Chondrocyte (in vitro differentiated cells): ENCODE measurements around the gene EPC2. TPM values are rescaled to one million over a fixed set of nuclear protein-coding genes. Genes with fewer than 3 reads are reported as not detected.

Experiments used
- DNase-seq: peaks from one replicate; pipeline ENCODE4 v3.0.0; 2021; ENCODE audit warnings: mixed read lengths, low spot score
- H3K27ac Mint-ChIP-seq: one replicate; pipeline ENCODE4 v1.8.0; 2021; ENCODE audit warnings: mild to moderate bottlenecking, moderate library complexity, mixed read lengths; ENCODE audit not compliant: unreplicated experiment
- H3K27me3 Mint-ChIP-seq: 2 replicates; pipeline ENCODE4 v1.8.0; 2021; ENCODE audit warnings: low read depth, mixed read lengths
- H3K36me3 Mint-ChIP-seq: 2 replicates; pipeline ENCODE4 v1.8.0; 2021; ENCODE audit warnings: low read depth, mixed read lengths
- H3K4me1 Mint-ChIP-seq: 2 replicates; pipeline ENCODE4 v1.8.0; 2021; ENCODE audit warnings: low read depth, mild to moderate bottlenecking, mixed read lengths
- H3K4me3 Mint-ChIP-seq: one replicate; pipeline ENCODE4 v1.8.0; 2021; ENCODE audit warnings: mild to moderate bottlenecking, moderate library complexity, mixed read lengths; ENCODE audit not compliant: unreplicated experiment
- H3K9me3 Mint-ChIP-seq: 2 replicates; pipeline ENCODE4 v1.8.0; 2021; ENCODE audit warnings: low read depth, mixed read lengths
- CTCF ChIP-seq: fragments of 200-600 bp; sonication (generic); IDR thresholded peaks from 2 replicates; pipeline ENCODE4 v1.5.0; 2021; ENCODE audit warnings: antibody characterized with exemption, mild to moderate bottlenecking, moderate library complexity
- total RNA-seq: library from RNA; stranded (reverse); gene quantifications from 3 replicates; pipeline ENCODE4 v1.2.1, GENCODE V29; 2021

EPC2 gene
- total RNA-seq, 1 donor from 2014 or later, result 23.8 TPM

GRCh38 chr2:148614322-148615049 is 30.1 kb upstream of the EPC2 start:
- Mint-ChIP-seq H3K4me3 (peak overlapping the region; percentile 8), H3K9me3 (no peaks in the 10 kb centered on the region), H3K27ac (peak overlapping the region; percentile 92), H3K4me1 (peaks cover 28% of the 10 kb centered on the region), H3K36me3 (no peaks in the 10 kb centered on the region), H3K27me3 (no peaks in the 10 kb centered on the region)
- no peak for TF ChIP-seq CTCF
- DNase-seq, result no peak

GRCh38 chr2:148615381-148615841 is 29.1 kb upstream of the EPC2 start:
- Mint-ChIP-seq H3K27me3 (no peaks in the 10 kb centered on the region), H3K4me1 (peaks cover 28% of the 10 kb centered on the region), H3K36me3 (no peaks in the 10 kb centered on the region), H3K9me3 (no peaks in the 10 kb centered on the region), H3K4me3 (no peak overlapping the region), H3K27ac (peak overlapping the region; percentile 92)
- DNase-seq, result no peak
- no peak for TF ChIP-seq CTCF

- Mint-ChIP-seq H3K4me3 (no peak overlapping the region), H3K27me3 (no peaks in the 10 kb centered on the region), H3K4me1 (peaks cover 28% of the 10 kb centered on the region), H3K9me3 (no peaks in the 10 kb centered on the region), H3K36me3 (no peaks in the 10 kb centered on the region), H3K27ac (no peak overlapping the region)
- no peak for TF ChIP-seq CTCF
- DNase-seq, result no peak
Observed at GRCh38 chr2:148616662-148617061, 27.9 kb upstream of the EPC2 start.

GRCh38 chr2:148617219-148617618 is 27.3 kb upstream of the EPC2 start:
- Mint-ChIP-seq H3K36me3 (no peaks in the 10 kb centered on the region), H3K4me3 (no peak overlapping the region), H3K4me1 (peaks cover 28% of the 10 kb centered on the region), H3K9me3 (no peaks in the 10 kb centered on the region), H3K27ac (no peak overlapping the region), H3K27me3 (no peaks in the 10 kb centered on the region)
- DNase-seq, result no peak
- TF ChIP-seq CTCF, result no peak

GRCh38 chr2:148619560-148620195 is 24.9 kb upstream of the EPC2 start:
- Mint-ChIP-seq H3K27ac (no peak overlapping the region), H3K27me3 (no peaks in the 10 kb centered on the region), H3K4me3 (no peak overlapping the region), H3K9me3 (no peaks in the 10 kb centered on the region), H3K4me1 (peaks cover 14% of the 10 kb centered on the region), H3K36me3 (no peaks in the 10 kb centered on the region)
- no peak for DNase-seq
- no peak for TF ChIP-seq CTCF
